Tibial nerve (tissue), 4 donors: ENCODE results near the gene MYH6. TPM values are rescaled to one million over a fixed set of nuclear protein-coding genes. Genes with fewer than 3 reads are reported as not detected.

ENCODE experiments used
- DNase-seq, 2 donors: peaks; one replicate each; pipeline ENCODE4 v3.0.0-alpha.2; 2019; ENCODE audit warnings: low spot score in 2 of 2
- H3K27ac ChIP-seq, 4 donors: fragments of 200-600 bp; sonication (generic) in 3 of 4; one replicate each; pipeline ENCODE4 v1.5.1; 2017 to 2019; ENCODE audit warnings: mild to moderate bottlenecking in 1 of 4
- H3K27me3 ChIP-seq, 2 donors: fragments of 200-600 bp; sonication (generic) in 1 of 2; one replicate each; pipeline versions ENCODE4 v1.5.1 to v1.6.0; 2017 to 2019
- H3K36me3 ChIP-seq, 3 donors: fragments of 200-600 bp; sonication (generic); one replicate each; pipeline ENCODE4 v1.5.1; 2018 to 2019
- H3K4me1 ChIP-seq, 4 donors: fragments of 200-600 bp; sonication (generic) in 3 of 4; one replicate each; pipeline ENCODE4 v1.5.1; 2017 to 2019
- H3K4me3 ChIP-seq, 4 donors: fragments of 200-600 bp; sonication (generic) in 3 of 4; one replicate each; pipeline ENCODE4 v1.5.1; 2017 to 2019; ENCODE audit warnings: mild to moderate bottlenecking in 1 of 4, moderate library complexity in 1 of 4
- H3K9me3 ChIP-seq, 4 donors: fragments of 200-600 bp; sonication (generic) in 3 of 4; one replicate each; pipeline ENCODE4 v1.5.1; 2017 to 2019
- EP300 ChIP-seq, 2 donors: sonication (generic); formaldehyde crosslinking; IDR thresholded peaks; one replicate each; pipeline ENCODE4 v1.6.1; 2017; ENCODE audit warnings: antibody characterized with exemption in 2 of 2, mild to moderate bottlenecking in 1 of 2
- POLR2A ChIP-seq, 2 donors: fragments of 450-650 bp; IDR thresholded peaks; one replicate each; pipeline ENCODE4 v1.6.1; 2017; ENCODE audit warnings: antibody characterized with exemption in 2 of 2, mild to moderate bottlenecking in 2 of 2, moderate library complexity in 2 of 2
- WGBS, 2 donors: methylation state at CpG; one replicate each; pipeline ENCODE4 v1.1.5; 2018; 5-methylcytosine and 5-hydroxymethylcytosine counted together
- total RNA-seq, 4 donors: library from RNA; depleted of rRNA; stranded (reverse); fragments of >200 nt; gene quantifications; one replicate each; pipeline ENCODE4 v1.1.0, GENCODE V29; 2016
- TF ChIP-seq, protein P1 (sequence below), 5 experiments: fragments of 200-600 bp in 3 of 5; fragments of 450-650 bp in 2 of 5; sonication (generic) in 3 of 5; IDR thresholded peaks; one replicate each; pipeline ENCODE4 v1.5.1; 2016 to 2019; ENCODE audit warnings: antibody characterized with exemption in 5 of 5, mild to moderate bottlenecking in 3 of 5, moderate library complexity in 2 of 5

Gene MYH6
- total RNA-seq, 4 donors from 2014 or later = 0.30 TPM; not detected in 3

DNA sequence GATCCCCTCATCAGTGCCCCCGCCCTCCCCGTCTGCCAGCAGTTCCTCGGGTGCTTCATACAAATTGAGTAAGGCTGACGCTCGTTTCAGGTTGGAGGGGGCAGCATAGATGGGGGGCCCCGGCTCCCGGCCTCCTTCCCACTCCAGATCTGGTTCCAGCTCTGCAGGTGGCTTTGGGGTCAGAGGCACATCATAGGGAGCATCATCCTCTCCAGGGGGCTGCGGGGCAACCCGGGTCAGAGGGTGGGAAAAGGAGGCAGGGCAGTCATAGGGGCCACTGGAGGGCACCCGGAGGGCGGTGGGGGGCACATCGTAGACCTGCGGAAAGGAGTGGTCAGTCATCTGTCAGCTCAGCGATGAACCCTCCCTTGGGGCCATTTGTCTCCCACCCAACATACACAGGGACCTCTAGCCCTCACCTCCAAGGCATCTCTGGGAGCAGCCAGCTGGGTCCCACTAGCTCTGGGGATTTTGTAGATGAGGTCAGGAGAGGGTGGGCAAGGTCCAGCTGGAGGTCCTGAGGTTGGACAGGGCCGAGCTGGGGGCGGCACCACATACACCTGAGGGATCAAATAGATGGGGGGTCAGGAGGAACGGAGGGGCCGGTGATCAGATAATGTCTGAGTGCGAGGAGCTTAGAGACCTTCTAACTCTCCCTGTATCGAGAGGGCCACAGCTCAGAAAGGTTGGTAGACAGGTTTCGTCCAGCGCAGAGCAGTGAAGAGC is 48.2 kb downstream of the MYH6 start:
- Histone ChIP-seq H3K4me3 (no peak overlapping the region), H3K27ac (peak overlapping the region; percentile 54 to 98 (median 76)), H3K4me1 (peaks cover 0 to 69% (median 34%) of the 10 kb centered on the region in 4 donors), H3K36me3 (peaks cover 0 to 45% (median 0%) of the 10 kb centered on the region in 3 donors), H3K9me3 (no peaks in the 10 kb centered on the region), H3K27me3 (no peaks in the 10 kb centered on the region)
- no peak for DNase-seq
- no peak for TF ChIP-seq EP300 (IDR thresholded peaks at IDR 0.05)
- TF ChIP-seq, protein P1, sequence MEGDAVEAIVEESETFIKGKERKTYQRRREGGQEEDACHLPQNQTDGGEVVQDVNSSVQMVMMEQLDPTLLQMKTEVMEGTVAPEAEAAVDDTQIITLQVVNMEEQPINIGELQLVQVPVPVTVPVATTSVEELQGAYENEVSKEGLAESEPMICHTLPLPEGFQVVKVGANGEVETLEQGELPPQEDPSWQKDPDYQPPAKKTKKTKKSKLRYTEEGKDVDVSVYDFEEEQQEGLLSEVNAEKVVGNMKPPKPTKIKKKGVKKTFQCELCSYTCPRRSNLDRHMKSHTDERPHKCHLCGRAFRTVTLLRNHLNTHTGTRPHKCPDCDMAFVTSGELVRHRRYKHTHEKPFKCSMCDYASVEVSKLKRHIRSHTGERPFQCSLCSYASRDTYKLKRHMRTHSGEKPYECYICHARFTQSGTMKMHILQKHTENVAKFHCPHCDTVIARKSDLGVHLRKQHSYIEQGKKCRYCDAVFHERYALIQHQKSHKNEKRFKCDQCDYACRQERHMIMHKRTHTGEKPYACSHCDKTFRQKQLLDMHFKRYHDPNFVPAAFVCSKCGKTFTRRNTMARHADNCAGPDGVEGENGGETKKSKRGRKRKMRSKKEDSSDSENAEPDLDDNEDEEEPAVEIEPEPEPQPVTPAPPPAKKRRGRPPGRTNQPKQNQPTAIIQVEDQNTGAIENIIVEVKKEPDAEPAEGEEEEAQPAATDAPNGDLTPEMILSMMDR (IDR thresholded peaks at IDR 0.05) = no peak
- TF ChIP-seq POLR2A (IDR thresholded peaks at IDR 0.05) = no peak
- WGBS, 2 donors = 68 to 79% methylated on average over 18 to 20 of the region's 22 CpGs

DNA sequence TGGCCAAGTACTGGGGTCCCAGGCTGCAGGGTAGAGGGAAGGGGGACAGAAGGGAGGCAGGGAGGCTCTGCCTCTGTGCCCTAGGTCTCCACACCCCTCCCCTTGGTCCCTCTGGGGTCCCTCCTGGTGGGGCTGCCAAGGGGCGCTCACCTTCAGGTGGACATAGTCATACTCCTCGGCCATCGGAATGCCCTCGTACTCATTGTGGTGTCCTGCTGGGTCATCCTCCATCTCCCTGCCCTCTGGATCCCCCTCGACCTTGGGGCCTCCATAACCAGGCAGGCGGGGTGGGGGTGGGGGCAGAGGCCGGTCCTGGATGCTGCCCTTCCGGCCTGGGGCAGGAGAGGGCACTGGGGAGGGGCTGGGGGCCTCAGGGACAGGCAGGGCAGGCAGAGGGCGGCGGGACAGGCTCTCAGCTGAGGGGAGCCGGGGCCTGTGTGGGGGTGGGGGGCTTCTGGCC is 48.9 kb downstream of the MYH6 start:
- TF ChIP-seq POLR2A (IDR thresholded peaks at IDR 0.05) (no peak), EP300 (IDR thresholded peaks at IDR 0.05) (no peak)
- TF ChIP-seq, protein P1 (IDR thresholded peaks at IDR 0.05) = no peak
- H3K27ac ChIP-seq = peak overlapping the region; percentile 54 to 98 (median 76)
- WGBS, 2 donors = 55 to 63% methylated on average over 4 to 10 of the region's 11 CpGs
- no peaks in the 10 kb centered on the region for H3K9me3 ChIP-seq
- peaks cover 0 to 62% (median 32%) of the 10 kb centered on the region in 4 donors for H3K4me1 ChIP-seq
- peaks cover 0 to 45% (median 0%) of the 10 kb centered on the region in 3 donors for H3K36me3 ChIP-seq
- no peak overlapping the region for H3K4me3 ChIP-seq
- no peak for DNase-seq
- no peaks in the 10 kb centered on the region for H3K27me3 ChIP-seq

DNA sequence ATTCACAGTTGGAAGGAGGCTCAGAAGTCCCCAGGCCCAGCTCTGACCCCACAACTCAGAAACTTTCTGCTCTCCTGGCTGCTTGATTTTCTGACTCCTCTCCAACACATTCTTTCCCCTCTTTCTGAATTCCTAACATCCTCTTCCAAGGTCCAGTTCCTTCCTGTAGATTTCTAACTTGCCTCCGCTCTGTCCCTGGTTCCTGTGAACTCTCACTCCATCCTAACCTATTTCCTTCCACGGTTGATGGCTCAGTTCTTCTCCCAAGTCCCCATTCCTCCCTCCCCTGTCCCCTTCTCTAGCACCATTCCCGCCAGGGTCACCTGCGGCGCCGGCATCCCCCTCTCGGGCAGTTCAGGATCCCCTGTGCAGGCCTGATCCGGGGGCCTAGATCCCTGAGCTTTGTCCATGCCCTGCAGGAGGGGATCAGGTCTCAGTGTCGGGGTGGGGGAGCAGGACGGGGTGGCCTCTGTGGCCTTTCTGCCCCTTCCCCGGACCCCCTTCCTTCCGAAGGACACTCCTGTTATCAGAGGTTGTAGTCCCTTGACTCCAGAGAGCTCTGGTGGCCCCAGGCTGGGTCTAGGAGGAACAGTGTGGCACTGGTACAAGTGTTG is 49.4 kb downstream of the MYH6 start:
- Histone ChIP-seq H3K27ac (peak overlapping the region in 3 of 4 donors; percentile 67 to 98 (median 85)), H3K4me3 (no peak overlapping the region), H3K4me1 (peaks cover 0 to 56% (median 27%) of the 10 kb centered on the region in 4 donors), H3K9me3 (no peaks in the 10 kb centered on the region), H3K36me3 (peaks cover 0 to 45% (median 0%) of the 10 kb centered on the region in 3 donors), H3K27me3 (no peaks in the 10 kb centered on the region)
- no peak for DNase-seq
- TF ChIP-seq EP300 (IDR thresholded peaks at IDR 0.05) (no peak), POLR2A (IDR thresholded peaks at IDR 0.05) (no peak)
- TF ChIP-seq, protein P1 (IDR thresholded peaks at IDR 0.05) = no peak
- WGBS, 2 donors = 78 to 80% methylated on average over 12 of the region's 12 CpGs

DNA sequence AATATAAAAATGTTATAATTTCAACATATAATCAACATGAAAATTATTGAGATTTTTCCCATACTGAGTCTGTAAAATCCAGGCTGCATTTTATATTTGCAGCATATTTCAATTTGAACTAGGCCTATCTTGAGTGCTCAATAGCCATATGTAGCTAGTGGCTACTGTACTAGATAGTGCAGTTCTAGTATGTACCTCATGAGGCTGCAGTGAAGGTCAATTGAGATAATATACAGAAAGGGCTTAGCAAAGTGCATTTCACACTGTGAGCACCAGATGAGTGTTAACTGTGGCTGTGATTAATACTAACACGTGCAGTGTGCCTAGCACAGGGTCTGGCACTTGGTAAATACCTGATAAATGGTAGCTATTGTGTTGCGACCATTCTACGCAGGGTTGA is 50.0 kb downstream of the MYH6 start:
- H3K27ac ChIP-seq = peak overlapping the region in 2 of 4 donors; percentile 85 to 98
- peaks cover 0 to 45% (median 0%) of the 10 kb centered on the region in 3 donors for H3K36me3 ChIP-seq
- TF ChIP-seq EP300 (IDR thresholded peaks at IDR 0.05) (no peak), POLR2A (IDR thresholded peaks at IDR 0.05) (no peak)
- TF ChIP-seq, protein P1 (IDR thresholded peaks at IDR 0.05) = no peak
- DNase-seq = no peak
- 71 to 76% methylated on average over 3 of the region's 3 CpGs for WGBS, 2 donors
- H3K4me3 ChIP-seq = no peak overlapping the region
- H3K9me3 ChIP-seq = no peaks in the 10 kb centered on the region
- no peaks in the 10 kb centered on the region for H3K27me3 ChIP-seq
- peaks cover 0 to 54% (median 25%) of the 10 kb centered on the region in 4 donors for H3K4me1 ChIP-seq

DNA sequence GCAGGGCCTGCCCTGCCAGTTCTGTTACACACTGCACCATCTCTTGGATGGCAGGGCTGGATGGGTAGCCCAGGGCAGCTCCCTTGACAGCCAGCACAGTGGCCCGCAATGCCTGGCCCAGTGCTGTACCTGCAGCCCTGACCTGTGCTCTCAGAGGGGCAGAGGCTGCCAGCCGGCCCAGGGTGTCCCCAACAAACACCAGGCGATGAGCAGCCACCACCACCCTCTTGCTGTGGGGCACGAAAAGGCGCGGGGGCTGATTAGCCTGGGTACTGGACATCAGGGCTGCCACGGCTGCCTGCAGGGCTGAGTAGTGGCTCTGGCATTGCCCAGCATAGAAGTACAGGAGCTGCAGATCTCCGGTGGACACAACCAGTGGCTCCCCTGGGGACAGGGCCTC is 50.8 kb downstream of the MYH6 start:
- Histone ChIP-seq H3K27me3 (peaks cover 0 to 1% of the 10 kb centered on the region in 2 donors), H3K36me3 (peaks cover 0 to 45% (median 0%) of the 10 kb centered on the region in 3 donors), H3K27ac (no peak overlapping the region), H3K4me1 (peaks cover 0 to 54% (median 30%) of the 10 kb centered on the region in 4 donors), H3K9me3 (no peaks in the 10 kb centered on the region), H3K4me3 (no peak overlapping the region)
- TF ChIP-seq POLR2A (IDR thresholded peaks at IDR 0.05) (no peak), EP300 (IDR thresholded peaks at IDR 0.05) (no peak)
- TF ChIP-seq, protein P1 (IDR thresholded peaks at IDR 0.05) = no peak
- DNase-seq = no peak
- WGBS, 2 donors = 58 to 81% methylated on average over 2 to 7 of the region's 8 CpGs
